Pancreas (tissue), 10 donors: ENCODE results near the gene KAT7. TPM values are rescaled to one million over a fixed set of nuclear protein-coding genes. Genes with fewer than 3 reads are reported as not detected.
A peak's percentile ranks its signal among the peaks of the same experiment; 100 is the strongest.
"Not testable (repeated sequence)": the region's sequence is repeated elsewhere in the genome, so short reads cannot be mapped to it uniquely, and the experiment has no call there.

Source experiments
- ATAC-seq, 4 donors: fragments of 200-7000 bp; cut with Tn5 transposase; one replicate each; pipeline versions ENCODE4 v1.8.0 to v1.9.1; 2020; ENCODE audit warnings: mild to moderate bottlenecking in 4 of 4, moderate library complexity in 4 of 4
- DNase-seq, 6 donors: peaks; one replicate each; pipeline ENCODE4 v3.0.0-alpha.2; 2020
- FAIRE-seq: peaks from 2 replicates; lab custom pipeline; 2012; peaks lifted over from hg19 to GRCh38; lab: Jason Lieb, UNC
- H3K27ac ChIP-seq, 4 donors: fragments of 200-600 bp; sonication (generic); 1 replicate in 3 of 4; 2 replicates in 1 of 4; pipeline versions ENCODE4 v1.5.0 to v1.8.0; 2020
- H3K27me3 ChIP-seq, 4 donors: fragments of 200-600 bp; one replicate each; pipeline ENCODE4 v1.8.0; 2021
- H3K36me3 ChIP-seq, 3 donors: fragments of 200-600 bp; sonication (generic) in 1 of 3; one replicate each; pipeline versions ENCODE4 v1.5.0 to v1.8.0; 2020 to 2021
- H3K4me1 ChIP-seq, 3 donors: fragments of 200-600 bp; one replicate each; pipeline ENCODE4 v1.8.0; 2021
- H3K4me3 ChIP-seq, 4 donors: fragments of 200-600 bp; sonication (generic) in 2 of 4; one replicate each; pipeline versions ENCODE4 v1.5.0 to v1.8.0; 2020 to 2021
- H3K9me3 ChIP-seq, 4 donors: fragments of 200-600 bp; one replicate each; pipeline ENCODE4 v1.8.0; 2021
- CTCF ChIP-seq, 4 donors: fragments of 200-600 bp; sonication (generic) in 3 of 4; IDR thresholded peaks; one replicate each; pipeline versions ENCODE4 v1.5.0 to v1.8.0; 2021; ENCODE audit warnings: antibody characterized with exemption in 4 of 4
- WGBS, 2 donors: extraction: QIAGEN DNeasy Blood & Tissue Kit; methylation state at CpG; one replicate each; pipeline ENCODE4 v1.1.7; 2013; 5-methylcytosine and 5-hydroxymethylcytosine counted together
- intact Hi-C, 3 donors: fragments of 100-400 bp; cut with DNase I; formaldehyde crosslinking; loops; one replicate each; pipeline versions ENCODE4 v1.11.1 to v1.14.2; 2022
- polyA plus RNA-seq, 2 donors: library from polyadenylated mRNA; stranded (reverse); fragments of 200-250 nt; gene quantifications; one replicate each; pipeline ENCODE4 v1.2.3, GENCODE V29; 2013
- total RNA-seq, 6 donors: library from RNA; stranded (reverse); fragmentation: NEBNext Ultra II Directional in 4 of 6; extraction: Animal tissue kit (Norgen Biotek cat#: 25700) in 4 of 6; gene quantifications; one replicate each; pipeline versions ENCODE4 v1.2.1 to v1.2.4, GENCODE V29; 2021 to 2023
- donor health status: healthy with polysubstance abuse.
- donor health status: DM: no; HTN: no; CAD: no; lungs with moderate emphysema.
- donor health status: DM: no; HTN: no; CAD: no.
- donor health status: control.
- donor health status: control.
- donor health status: Bipolar disorder and iron deficiency.
- donor health status: DM: yes; HTN: yes; CAD: no.
- donor health status: DM: no; HTN: no; CAD: no.
- donor health status: DM: no; HTN: no; CAD: no.
- donor health status: DM: yes; HTN: yes; CAD: no.

The KAT7 gene
- total and polyA plus RNA-seq, 8 donors, result 3.5 to 31.5 (median 19.1) TPM

- DNase-seq (no peak), ATAC-seq (peak; percentile 11 to 54 (median 40)), FAIRE-seq (no peak)
- intact Hi-C loops, result no loop called here
- H3K4me1 ChIP-seq, result peaks cover 16 to 26% (median 16%) of the 10 kb centered on the region in 3 donors
- peak overlapping the region in 1 of 4 donors; percentile 41 for H3K27ac ChIP-seq
- no peaks in the 10 kb centered on the region for H3K27me3 ChIP-seq
- WGBS, 2 donors, result 54 to 61% methylated on average over 2 of the region's 2 CpGs
- no peak for TF ChIP-seq CTCF (IDR thresholded peaks at IDR 0.05)
- H3K4me3 ChIP-seq, result no peak overlapping the region
- no peaks in the 10 kb centered on the region for H3K9me3 ChIP-seq
- H3K36me3 ChIP-seq, result peaks cover 0 to 40% (median 27%) of the 10 kb centered on the region in 3 donors
These were observed 33.0 kb downstream of the KAT7 start for GRCh38 chr17:49821466-49821865.

GRCh38 chr17:49821916-49822315 is 33.4 kb downstream of the KAT7 start:
- peak overlapping the region in 2 of 4 donors; percentile 9 to 41 for H3K27ac ChIP-seq
- 27% methylated on average over 1 of the region's 1 CpG for WGBS, 2 donors
- TF ChIP-seq CTCF (IDR thresholded peaks at IDR 0.05), result no peak
- H3K36me3 ChIP-seq, result peaks cover 0 to 41% (median 31%) of the 10 kb centered on the region in 3 donors
- intact Hi-C loops, result no loop called here
- H3K27me3 ChIP-seq, result no peaks in the 10 kb centered on the region
- H3K4me1 ChIP-seq, result peaks cover 16 to 26% (median 16%) of the 10 kb centered on the region in 3 donors
- H3K4me3 ChIP-seq, result no peak overlapping the region
- peak in 1 of 6 donors; percentile 56 for DNase-seq
- H3K9me3 ChIP-seq, result no peaks in the 10 kb centered on the region
- ATAC-seq, result peak; percentile 47 to 87 (median 80)
- no peak for FAIRE-seq

GRCh38 chr17:49822829-49823228 is 34.3 kb downstream of the KAT7 start:
- ATAC-seq (peak in 1 of 4 donors; percentile 28), DNase-seq (no peak), FAIRE-seq (no peak)
- WGBS, 2 donors, result 82 to 84% methylated on average over 2 of the region's 2 CpGs
- intact Hi-C loops, result no loop called here
- Histone ChIP-seq H3K27me3 (no peaks in the 10 kb centered on the region), H3K4me1 (peaks cover 16 to 26% (median 16%) of the 10 kb centered on the region in 3 donors), H3K4me3 (no peak overlapping the region), H3K36me3 (peaks cover 0 to 40% (median 40%) of the 10 kb centered on the region in 3 donors), H3K27ac (no peak overlapping the region), H3K9me3 (no peaks in the 10 kb centered on the region)
- no peak for TF ChIP-seq CTCF (IDR thresholded peaks at IDR 0.05)

- no peaks in the 10 kb centered on the region for H3K27me3 ChIP-seq
- peaks cover 0 to 40% (median 35%) of the 10 kb centered on the region in 3 donors for H3K36me3 ChIP-seq
- 95 to 96% methylated on average over 2 of the region's 2 CpGs for WGBS, 2 donors
- DNase-seq, result no peak
- H3K4me3 ChIP-seq, result no peak overlapping the region
- no peak for FAIRE-seq
- ATAC-seq, result no peak
- H3K9me3 ChIP-seq, result no peaks in the 10 kb centered on the region
- no peak for TF ChIP-seq CTCF (IDR thresholded peaks at IDR 0.05)
- intact Hi-C loops, result no loop called here
- no peak overlapping the region for H3K27ac ChIP-seq
- H3K4me1 ChIP-seq, result peaks cover 16 to 26% (median 16%) of the 10 kb centered on the region in 3 donors
These were observed 35.1 kb downstream of the KAT7 start for GRCh38 chr17:49823614-49824013.

GRCh38 chr17:49825645-49826044 is 37.2 kb downstream of the KAT7 start:
- 64 to 80% methylated on average over 2 of the region's 2 CpGs for WGBS, 2 donors
- FAIRE-seq (no peak), DNase-seq (no peak), ATAC-seq (no peak)
- intact Hi-C loops, result no loop called here
- Histone ChIP-seq H3K9me3 (no peaks in the 10 kb centered on the region), H3K27me3 (no peaks in the 10 kb centered on the region), H3K4me1 (peaks cover 16 to 19% (median 16%) of the 10 kb centered on the region in 3 donors), H3K4me3 (no peak overlapping the region), H3K36me3 (peaks cover 0 to 35% (median 35%) of the 10 kb centered on the region in 3 donors), H3K27ac (no peak overlapping the region)
- TF ChIP-seq CTCF (IDR thresholded peaks at IDR 0.05), result no peak

- H3K27me3 ChIP-seq, H3K27ac ChIP-seq, FAIRE-seq, H3K9me3 ChIP-seq, H3K4me3 ChIP-seq, H3K4me1 ChIP-seq, DNase-seq, intact Hi-C loops: not testable (repeated sequence)
- WGBS, 2 donors, result 61 to 81% methylated on average over 2 of the region's 2 CpGs
- H3K36me3 ChIP-seq, result peaks cover 0 to 29% (median 28%) of the 10 kb centered on the region in 3 donors
- peak in 3 of 4 donors; percentile 32 to 69 (median 50) for ATAC-seq
These were observed 39.8 kb downstream of the KAT7 start for GRCh38 chr17:49828325-49828724.
